Measurements from ENCODE around the gene ECPAS.

Gene ECPAS

DNA sequence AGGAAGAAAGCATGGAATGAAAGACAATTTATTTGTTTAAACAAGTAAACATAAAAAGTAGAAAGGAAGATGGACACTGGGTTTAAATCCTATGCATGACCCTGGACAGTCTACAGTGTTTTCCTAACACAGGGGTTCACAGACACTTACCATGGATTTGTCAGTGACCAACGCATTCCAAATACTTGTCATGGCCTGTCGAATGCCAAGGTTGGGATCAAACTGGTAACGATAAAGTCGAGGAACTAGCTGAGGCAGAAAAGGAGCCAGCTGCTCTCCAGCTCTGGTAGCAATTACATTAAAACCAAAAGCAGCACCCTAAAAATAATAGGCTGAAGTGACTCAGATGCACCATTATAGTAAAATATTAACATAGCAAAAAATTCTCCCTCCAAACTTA is 94.8 kb downstream of the ECPAS start:
- in situ Hi-C loops (cut with MboI; ENCODE audit: low sequenced_read_pairs, unreplicated experiment) = no loop called here
- DNase-seq (ENCODE audit: low spot score) = no peak
- TF ChIP-seq, protein P1, sequence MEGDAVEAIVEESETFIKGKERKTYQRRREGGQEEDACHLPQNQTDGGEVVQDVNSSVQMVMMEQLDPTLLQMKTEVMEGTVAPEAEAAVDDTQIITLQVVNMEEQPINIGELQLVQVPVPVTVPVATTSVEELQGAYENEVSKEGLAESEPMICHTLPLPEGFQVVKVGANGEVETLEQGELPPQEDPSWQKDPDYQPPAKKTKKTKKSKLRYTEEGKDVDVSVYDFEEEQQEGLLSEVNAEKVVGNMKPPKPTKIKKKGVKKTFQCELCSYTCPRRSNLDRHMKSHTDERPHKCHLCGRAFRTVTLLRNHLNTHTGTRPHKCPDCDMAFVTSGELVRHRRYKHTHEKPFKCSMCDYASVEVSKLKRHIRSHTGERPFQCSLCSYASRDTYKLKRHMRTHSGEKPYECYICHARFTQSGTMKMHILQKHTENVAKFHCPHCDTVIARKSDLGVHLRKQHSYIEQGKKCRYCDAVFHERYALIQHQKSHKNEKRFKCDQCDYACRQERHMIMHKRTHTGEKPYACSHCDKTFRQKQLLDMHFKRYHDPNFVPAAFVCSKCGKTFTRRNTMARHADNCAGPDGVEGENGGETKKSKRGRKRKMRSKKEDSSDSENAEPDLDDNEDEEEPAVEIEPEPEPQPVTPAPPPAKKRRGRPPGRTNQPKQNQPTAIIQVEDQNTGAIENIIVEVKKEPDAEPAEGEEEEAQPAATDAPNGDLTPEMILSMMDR (IDR thresholded peaks at IDR 0.05; ENCODE audit: borderline replicate concordance, control extremely low read depth, extremely low read depth, insufficient read depth, missing control alignments) = no peak

DNA sequence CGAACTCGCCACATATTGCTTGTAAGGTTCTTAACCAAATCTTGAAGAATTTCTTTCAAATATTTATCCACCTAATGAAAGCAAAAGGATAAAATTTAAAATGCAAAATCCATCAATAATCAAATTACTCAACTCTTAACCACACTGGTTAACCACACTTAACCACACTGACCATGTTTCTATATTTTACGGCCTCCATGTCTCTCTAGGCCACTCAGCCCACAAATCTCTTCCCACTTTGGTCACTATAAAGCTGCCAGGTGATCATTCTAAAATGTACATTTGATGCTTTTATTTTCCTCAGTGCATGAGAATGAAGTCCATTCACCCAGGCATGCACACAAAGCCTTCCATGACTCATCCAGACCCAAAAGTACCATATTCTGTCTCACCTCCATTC is 97.8 kb downstream of the ECPAS start:
- TF ChIP-seq, protein P1 (IDR thresholded peaks at IDR 0.05; ENCODE audit: borderline replicate concordance, control extremely low read depth, extremely low read depth, insufficient read depth, missing control alignments) = no peak
- no peak for DNase-seq (ENCODE audit: low spot score)
- in situ Hi-C loops (cut with MboI; ENCODE audit: low sequenced_read_pairs, unreplicated experiment) = no loop called here

DNA sequence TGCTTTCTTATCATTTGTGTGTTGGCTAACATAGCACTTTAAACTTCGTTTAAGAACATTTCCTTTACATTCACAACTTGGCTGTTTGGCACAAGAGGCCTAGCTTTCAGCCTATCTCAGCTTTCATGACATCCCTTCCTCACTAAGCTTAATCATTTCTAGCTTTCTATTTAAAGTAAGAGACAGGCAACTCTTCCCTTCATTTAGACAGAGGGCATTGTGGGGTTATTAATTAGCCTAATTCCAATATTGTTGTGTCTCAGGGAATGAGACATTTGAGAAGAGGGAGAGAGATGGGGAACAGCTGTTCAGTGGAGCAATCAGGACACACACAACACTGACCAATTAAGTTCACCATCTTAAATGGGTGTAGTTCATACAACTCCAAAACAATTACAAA is 103.2 kb downstream of the ECPAS start:
- no peak for DNase-seq (ENCODE audit: low spot score)
- TF ChIP-seq, protein P1 (IDR thresholded peaks at IDR 0.05; ENCODE audit: borderline replicate concordance, control extremely low read depth, extremely low read depth, insufficient read depth, missing control alignments) = no peak
- in situ Hi-C loops (cut with MboI; ENCODE audit: low sequenced_read_pairs, unreplicated experiment) = no loop called here

DNA sequence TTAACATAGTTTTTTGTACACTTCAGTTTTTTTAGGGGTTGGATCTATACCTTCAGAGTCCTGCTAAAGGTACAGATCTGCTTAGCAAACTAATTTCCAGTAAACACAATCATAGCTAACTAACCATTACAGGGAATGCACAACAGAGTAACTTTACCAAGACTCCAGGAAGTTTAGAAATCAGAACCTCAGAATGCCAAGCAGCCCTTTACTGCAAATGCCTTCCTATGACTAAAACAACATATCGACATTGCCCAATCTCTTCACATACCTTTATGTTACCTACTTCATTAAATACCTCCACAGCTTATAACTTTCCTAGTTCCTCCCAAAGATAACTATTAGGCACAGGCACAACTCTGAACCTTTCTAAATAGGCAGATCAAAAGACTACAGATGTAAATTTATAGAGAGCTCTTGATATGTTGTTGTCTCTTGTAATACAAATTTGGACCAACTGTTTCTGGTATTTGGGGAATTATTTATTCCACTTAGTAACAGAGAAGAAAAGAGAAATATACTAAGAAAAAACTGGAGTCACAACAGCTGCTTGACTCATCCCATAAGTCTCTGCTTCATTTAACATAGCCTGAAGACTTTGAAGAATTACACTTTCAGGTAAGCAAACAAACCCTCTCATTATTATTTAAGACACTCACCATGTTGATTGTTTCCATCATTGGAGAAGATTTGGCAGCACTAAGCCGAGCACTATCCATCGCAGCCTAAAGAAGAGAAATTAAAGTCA is 108.2 kb downstream of the ECPAS start:
- in situ Hi-C loops (cut with MboI; ENCODE audit: low sequenced_read_pairs, unreplicated experiment) = no loop called here
- DNase-seq (ENCODE audit: low spot score) = no peak
- TF ChIP-seq, protein P1 (IDR thresholded peaks at IDR 0.05; ENCODE audit: borderline replicate concordance, control extremely low read depth, extremely low read depth, insufficient read depth, missing control alignments) = no peak

DNA sequence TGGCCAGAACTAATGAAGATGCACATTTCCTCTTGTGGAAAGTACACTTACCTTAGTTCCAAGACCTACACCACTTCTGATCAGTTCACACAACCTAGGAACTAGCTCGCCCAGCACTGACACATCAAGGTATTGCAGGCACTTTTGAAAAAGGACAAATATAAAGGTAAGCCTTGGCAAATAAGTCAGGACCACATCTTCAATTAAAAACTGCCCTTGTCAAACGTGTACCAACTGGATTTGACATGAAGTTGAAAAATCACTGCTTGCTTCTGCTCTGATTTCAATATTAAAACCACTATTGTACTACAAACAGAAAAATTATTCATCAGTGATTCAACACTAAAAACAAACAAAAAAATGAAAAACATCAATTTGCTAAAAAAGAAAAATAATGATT is 109.1 kb downstream of the ECPAS start:
- TF ChIP-seq, protein P1 (IDR thresholded peaks at IDR 0.05; ENCODE audit: borderline replicate concordance, control extremely low read depth, extremely low read depth, insufficient read depth, missing control alignments) = no peak
- DNase-seq (ENCODE audit: low spot score) = no peak
- in situ Hi-C loops (cut with MboI; ENCODE audit: low sequenced_read_pairs, unreplicated experiment) = no loop called here

DNA sequence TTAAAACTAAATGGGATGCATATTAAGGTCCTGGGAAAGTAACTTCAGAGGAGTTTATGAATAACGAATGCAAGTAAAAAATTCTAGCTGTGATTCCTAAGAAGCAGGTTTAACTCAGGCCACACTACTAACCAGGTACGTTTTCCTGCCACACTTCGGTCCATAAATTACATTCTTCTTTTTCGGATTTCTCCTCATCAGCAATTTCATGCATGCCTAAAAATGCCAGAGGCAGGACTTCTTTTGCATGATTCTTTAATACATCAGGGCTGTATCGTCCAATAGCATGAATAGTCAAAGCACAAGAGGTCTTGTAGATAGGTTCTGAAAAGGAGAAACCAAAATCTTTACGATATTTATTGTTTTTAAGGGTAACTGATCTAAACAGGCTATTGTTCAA is 111.9 kb downstream of the ECPAS start:
- DNase-seq (ENCODE audit: low spot score) = no peak
- TF ChIP-seq, protein P1 (IDR thresholded peaks at IDR 0.05; ENCODE audit: borderline replicate concordance, control extremely low read depth, extremely low read depth, insufficient read depth, missing control alignments) = no peak
- in situ Hi-C loops (cut with MboI; ENCODE audit: low sequenced_read_pairs, unreplicated experiment) = no loop called here
